Urinary bladder (tissue), 4 donors: ENCODE measurements around the gene FARS2. TPM values are rescaled to one million over a fixed set of nuclear protein-coding genes. Genes with fewer than 3 reads are reported as not detected.

Experiments used
- DNase-seq: peaks from one replicate; pipeline ENCODE4 v3.0.0-alpha.2; 2015; ENCODE audit errors: extremely low spot score
- H3K27ac ChIP-seq: one replicate; pipeline ENCODE4 v1.5.1; 2013; ENCODE audit warnings: low read depth, mild to moderate bottlenecking, moderate library complexity
- H3K36me3 ChIP-seq: one replicate; pipeline ENCODE4 v1.6.1; 2013; ENCODE audit warnings: mild to moderate bottlenecking, moderate library complexity; ENCODE audit not compliant: insufficient read depth
- H3K4me1 ChIP-seq: one replicate; pipeline ENCODE4 v1.6.1; 2013; ENCODE audit warnings: mild to moderate bottlenecking, moderate library complexity; ENCODE audit not compliant: insufficient read depth
- H3K4me3 ChIP-seq: one replicate; pipeline ENCODE4 v1.5.1; 2013; ENCODE audit warnings: low read depth, low read length
- WGBS: extraction: QIAGEN DNeasy Blood & Tissue Kit; methylation state at CpG from one replicate; pipeline ENCODE4 v1.1.7; 2013; 5-methylcytosine and 5-hydroxymethylcytosine counted together
- polyA plus RNA-seq: library from polyadenylated mRNA; stranded (reverse); fragments of 200-250 nt; gene quantifications from one replicate; pipeline ENCODE4 v1.2.3, GENCODE V29; 2013
- total RNA-seq: library from RNA; depleted of rRNA; stranded (reverse); fragments of >200 nt; gene quantifications from one replicate; pipeline ENCODE4 v1.2.3, GENCODE V29; 2014
- donor health status: healthy with polysubstance abuse.
- donor health status: healthy.

FARS2 gene
- total and polyA plus RNA-seq, 2 donors, result 13.6 to 23.4 TPM

- H3K4me1 ChIP-seq, result no peaks in the 10 kb centered on the region
- WGBS, result 80% methylated on average over 4 of the region's 4 CpGs
- H3K36me3 ChIP-seq, result no peaks in the 10 kb centered on the region
- H3K4me3 ChIP-seq, result no peak overlapping the region
- DNase-seq, result no peak
- no peak overlapping the region for H3K27ac ChIP-seq
Observed at GRCh38 chr6:5425797-5426196, 164.5 kb downstream of the FARS2 start.

GRCh38 chr6:5427586-5427985, 166.3 kb downstream of the FARS2 start:
- no peak for DNase-seq
- no peak overlapping the region for H3K27ac ChIP-seq
- WGBS, result 83% methylated on average over 5 of the region's 5 CpGs
- no peaks in the 10 kb centered on the region for H3K4me1 ChIP-seq
- H3K4me3 ChIP-seq, result no peak overlapping the region
- no peaks in the 10 kb centered on the region for H3K36me3 ChIP-seq

DNA sequence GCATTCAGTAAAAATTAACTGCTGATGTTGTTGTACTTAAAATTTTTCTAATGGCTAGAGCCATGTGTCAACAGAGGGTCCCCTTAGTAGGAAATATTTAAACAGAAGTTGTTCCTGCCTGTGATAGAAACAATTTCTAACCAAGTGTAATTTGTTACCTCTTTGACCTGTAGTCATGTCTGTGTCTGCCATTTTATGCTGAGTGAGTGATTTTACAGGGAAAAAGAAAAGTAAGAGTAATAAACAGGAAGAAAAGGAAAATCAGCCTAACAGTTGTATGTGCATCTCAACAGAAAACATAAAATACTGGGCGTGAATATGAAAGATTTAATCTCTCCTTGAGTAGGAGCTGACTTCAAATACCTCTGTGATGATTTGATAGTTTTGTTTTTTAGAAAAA, 172.0 kb downstream of the FARS2 start:
- H3K4me1 ChIP-seq, result no peaks in the 10 kb centered on the region
- DNase-seq, result no peak
- no peaks in the 10 kb centered on the region for H3K36me3 ChIP-seq
- H3K4me3 ChIP-seq, result no peak overlapping the region
- WGBS, result 94% methylated on average over 1 of the region's 1 CpG
- H3K27ac ChIP-seq, result no peak overlapping the region

DNA sequence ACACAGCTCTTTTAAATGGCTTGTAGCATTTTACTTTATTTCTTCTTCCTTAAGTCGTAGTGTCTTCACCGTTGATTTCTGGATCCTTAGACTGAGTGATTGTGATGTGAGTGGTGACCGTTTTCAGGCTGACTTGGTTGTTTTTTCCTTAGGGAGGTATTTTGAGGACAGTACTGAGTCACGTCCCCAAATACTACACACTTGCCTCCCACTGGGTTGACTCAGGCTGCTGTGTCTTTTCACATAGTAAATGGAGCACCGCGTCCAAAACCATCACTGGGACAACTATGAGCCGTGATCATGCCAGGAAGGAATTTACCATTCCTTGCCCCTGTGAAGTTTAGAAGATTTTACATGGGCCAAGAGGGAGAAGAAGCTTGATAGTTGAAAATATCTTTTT, 174.1 kb downstream of the FARS2 start:
- Histone ChIP-seq H3K4me3 (no peak overlapping the region), H3K36me3 (no peaks in the 10 kb centered on the region), H3K27ac (no peak overlapping the region), H3K4me1 (no peaks in the 10 kb centered on the region)
- 89% methylated on average over 7 of the region's 7 CpGs for WGBS
- no peak for DNase-seq

- H3K4me3 ChIP-seq, result no peak overlapping the region
- no peak for DNase-seq
- no peaks in the 10 kb centered on the region for H3K36me3 ChIP-seq
- H3K27ac ChIP-seq, result no peak overlapping the region
- WGBS, result 60% methylated on average over 5 of the region's 5 CpGs
- H3K4me1 ChIP-seq, result no peaks in the 10 kb centered on the region
Observed at GRCh38 chr6:5438922-5439584, 177.7 kb downstream of the FARS2 start.

DNA sequence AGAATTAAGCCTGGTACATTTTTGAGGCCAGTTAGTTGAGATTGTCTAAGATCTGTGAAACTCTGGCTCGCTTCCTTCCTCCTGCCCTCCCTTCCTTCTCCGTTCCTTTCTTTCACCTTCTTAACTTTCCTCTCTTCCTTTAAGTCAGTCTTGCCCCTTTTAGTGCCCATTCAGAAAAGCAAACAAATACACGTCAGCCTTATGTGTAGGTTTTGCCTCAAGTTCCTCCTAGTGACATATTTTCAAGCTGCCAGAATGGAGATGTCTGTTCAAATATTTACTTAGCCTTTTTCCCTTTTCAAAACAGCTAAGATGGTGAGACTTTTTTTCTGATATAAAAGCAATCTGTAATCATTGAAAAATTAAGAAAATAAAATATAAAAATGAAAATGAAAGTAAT, 178.4 kb downstream of the FARS2 start:
- WGBS, result 69% methylated on average over 3 of the region's 3 CpGs
- no peaks in the 10 kb centered on the region for H3K36me3 ChIP-seq
- no peak overlapping the region for H3K27ac ChIP-seq
- no peak overlapping the region for H3K4me3 ChIP-seq
- no peak for DNase-seq
- H3K4me1 ChIP-seq, result no peaks in the 10 kb centered on the region

DNA sequence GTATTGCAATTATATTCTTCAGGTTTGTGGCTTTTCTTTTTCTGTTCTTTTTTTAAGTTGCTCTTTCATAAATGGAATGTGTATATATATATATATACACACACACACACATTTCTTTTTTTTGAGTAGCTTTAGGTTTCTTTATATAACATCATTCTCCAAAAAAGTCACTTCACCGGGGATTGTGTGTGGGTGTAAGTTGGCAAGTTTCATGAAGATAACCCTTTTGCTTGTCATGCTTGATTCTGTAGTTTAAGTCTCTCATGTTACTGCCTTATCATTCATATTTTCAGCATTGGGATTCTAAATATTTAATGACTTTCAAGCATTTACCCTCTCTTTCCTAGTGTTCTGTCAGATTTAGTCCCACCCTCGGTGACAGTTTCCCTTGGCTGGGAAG, 181.0 kb downstream of the FARS2 start:
- no peak for DNase-seq
- Histone ChIP-seq H3K4me1 (no peaks in the 10 kb centered on the region), H3K36me3 (no peaks in the 10 kb centered on the region), H3K4me3 (no peak overlapping the region), H3K27ac (no peak overlapping the region)
- WGBS, result 71% methylated on average over 2 of the region's 2 CpGs

DNA sequence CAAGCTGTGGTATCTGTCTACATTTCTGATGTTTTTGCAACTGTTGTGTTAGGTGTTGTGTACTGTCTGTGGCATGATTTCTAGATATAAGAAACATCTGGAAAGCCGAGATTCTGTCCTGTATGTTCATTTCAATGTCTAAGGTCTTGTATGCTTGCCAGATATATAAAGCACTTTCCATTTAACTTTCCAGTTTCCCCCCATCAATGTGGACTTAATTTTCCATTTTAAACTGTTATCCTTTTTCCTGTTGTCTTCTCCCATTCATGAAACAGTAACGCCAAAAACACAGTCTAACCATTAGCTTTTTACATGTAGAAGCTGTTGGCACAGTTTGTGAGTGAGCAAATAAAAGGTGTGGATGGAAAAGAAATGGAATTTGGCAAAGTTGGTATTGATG, 181.6 kb downstream of the FARS2 start:
- Histone ChIP-seq H3K4me1 (no peaks in the 10 kb centered on the region), H3K36me3 (no peaks in the 10 kb centered on the region), H3K27ac (no peak overlapping the region), H3K4me3 (no peak overlapping the region)
- no peak for DNase-seq
- WGBS, result 52% methylated on average over 2 of the region's 2 CpGs

DNA sequence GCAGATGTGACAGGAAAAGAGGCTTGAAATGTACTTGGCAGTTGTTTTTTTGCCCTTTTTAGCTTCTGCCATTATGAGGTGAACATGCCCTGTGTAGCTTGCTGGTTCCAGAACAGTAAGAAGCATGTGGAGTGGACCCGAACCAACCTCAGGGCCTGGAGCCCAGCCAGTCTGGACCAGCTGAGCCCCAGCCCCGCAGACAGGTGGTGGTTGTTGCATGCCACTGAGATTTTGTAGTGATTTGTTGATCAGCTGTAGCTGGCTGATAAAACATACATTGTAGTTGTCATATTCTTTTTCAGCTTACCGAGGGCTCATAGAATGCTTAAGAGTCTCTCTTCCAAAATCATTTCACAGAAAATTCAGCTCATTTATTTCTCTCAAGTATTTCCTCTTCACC, 182.2 kb downstream of the FARS2 start:
- Histone ChIP-seq H3K4me3 (no peak overlapping the region), H3K27ac (no peak overlapping the region), H3K4me1 (no peaks in the 10 kb centered on the region), H3K36me3 (no peaks in the 10 kb centered on the region)
- DNase-seq, result no peak
- WGBS, result 50% methylated on average over 3 of the region's 3 CpGs

- H3K4me3 ChIP-seq, result no peak overlapping the region
- H3K27ac ChIP-seq, result no peak overlapping the region
- 95% methylated on average over 7 of the region's 7 CpGs for WGBS
- no peak for DNase-seq
- no peaks in the 10 kb centered on the region for H3K4me1 ChIP-seq
- H3K36me3 ChIP-seq, result no peaks in the 10 kb centered on the region
Observed at GRCh38 chr6:5446362-5447075, 185.2 kb downstream of the FARS2 start.

DNA sequence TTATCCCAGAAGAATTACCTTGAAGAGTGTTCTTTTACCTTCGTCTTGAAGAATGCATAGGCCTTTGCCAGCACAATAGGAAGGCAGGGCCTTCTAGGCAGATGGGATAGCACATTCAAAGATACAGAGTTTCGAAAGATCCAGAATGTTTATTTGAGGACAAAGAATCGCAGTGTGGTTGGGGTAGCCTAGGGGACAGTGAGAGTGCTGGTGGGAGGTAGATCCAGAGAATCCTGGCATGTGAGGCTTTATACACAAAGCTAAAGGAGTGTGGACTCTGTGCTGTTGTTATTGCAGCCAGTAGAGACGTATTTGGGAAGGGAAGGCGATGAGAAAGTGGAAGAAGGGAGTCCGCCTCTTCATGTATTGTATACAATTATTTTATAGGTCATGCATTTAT, 186.6 kb downstream of the FARS2 start:
- DNase-seq, result no peak
- H3K27ac ChIP-seq, result no peak overlapping the region
- no peaks in the 10 kb centered on the region for H3K4me1 ChIP-seq
- H3K36me3 ChIP-seq, result no peaks in the 10 kb centered on the region
- 94% methylated on average over 6 of the region's 6 CpGs for WGBS
- no peak overlapping the region for H3K4me3 ChIP-seq

DNA sequence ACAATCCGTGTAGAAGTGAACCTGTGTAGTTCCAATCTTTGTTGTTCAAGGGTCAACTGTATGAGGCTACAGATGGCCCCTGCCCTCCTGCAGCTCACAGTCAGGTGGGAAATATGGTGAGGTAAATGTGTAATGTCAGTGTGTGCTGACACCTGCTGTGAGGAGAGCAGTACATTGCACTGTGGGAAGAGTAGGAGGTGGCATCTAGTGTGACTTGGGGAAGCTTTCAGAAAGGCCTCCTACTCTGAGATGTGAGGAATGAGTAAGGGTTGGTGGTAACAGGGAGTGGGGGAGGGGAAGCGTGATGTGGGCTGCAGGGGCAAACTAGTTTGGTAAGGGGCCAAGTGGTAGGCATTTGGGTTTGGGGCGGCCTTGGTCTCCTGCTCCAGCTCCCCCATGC, 188.8 kb downstream of the FARS2 start:
- DNase-seq, result no peak
- H3K4me3 ChIP-seq, result no peak overlapping the region
- H3K27ac ChIP-seq, result no peak overlapping the region
- no peaks in the 10 kb centered on the region for H3K4me1 ChIP-seq
- 98% methylated on average over 3 of the region's 3 CpGs for WGBS
- H3K36me3 ChIP-seq, result no peaks in the 10 kb centered on the region

DNA sequence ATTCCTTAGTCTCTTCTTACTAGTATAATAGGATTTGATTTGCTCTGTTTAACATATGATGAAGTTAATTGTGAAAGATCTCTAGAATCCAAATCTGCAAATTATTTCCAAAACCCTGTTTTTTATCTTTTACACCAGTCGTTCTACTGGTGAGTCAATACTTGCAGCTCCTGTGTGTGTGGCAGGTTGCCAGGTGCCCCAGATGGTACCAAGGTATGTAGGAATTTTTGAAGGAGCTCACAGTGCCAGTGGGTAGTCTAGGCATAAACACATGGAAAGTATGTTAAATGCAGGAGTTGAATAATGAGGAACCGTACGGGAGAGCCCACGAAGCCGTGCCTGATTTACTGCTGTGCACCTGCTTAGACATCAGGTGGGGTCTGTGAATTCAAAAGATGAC, 192.2 kb downstream of the FARS2 start:
- Histone ChIP-seq H3K36me3 (no peaks in the 10 kb centered on the region), H3K4me1 (no peaks in the 10 kb centered on the region), H3K27ac (no peak overlapping the region), H3K4me3 (no peak overlapping the region)
- no peak for DNase-seq
- 87% methylated on average over 5 of the region's 5 CpGs for WGBS

DNA sequence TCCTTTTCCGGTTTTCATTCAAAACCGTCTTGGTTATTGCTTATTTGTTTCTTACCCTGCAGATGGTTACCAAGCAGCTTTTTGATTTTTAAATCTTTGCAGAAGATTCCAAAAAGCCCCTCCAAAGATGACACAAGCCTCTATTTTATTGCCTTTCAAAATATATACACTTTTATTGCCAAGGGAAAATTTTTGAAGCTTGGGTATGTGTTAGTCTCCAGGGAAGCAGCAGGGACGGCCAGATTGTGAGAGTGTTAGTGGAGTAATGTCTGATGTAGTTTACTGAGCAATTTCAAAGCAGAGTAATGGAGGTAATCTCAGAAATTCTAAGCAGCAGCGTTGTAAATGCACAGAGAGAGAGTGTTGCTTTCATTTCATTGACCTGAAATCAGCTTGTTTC, 193.8 kb downstream of the FARS2 start:
- WGBS, result 41% methylated on average over 4 of the region's 4 CpGs
- Histone ChIP-seq H3K4me3 (no peak overlapping the region), H3K36me3 (no peaks in the 10 kb centered on the region), H3K27ac (no peak overlapping the region), H3K4me1 (no peaks in the 10 kb centered on the region)
- no peak for DNase-seq
